Stimulated activated CD8-positive, alpha-beta memory T cell treated with anti-CD3 and anti-CD28 coated beads, Interleukin-7, amount 100 ng/mL, for 1 hour (primary cell): ENCODE measurements around the gene CCDC12.
"Not testable (repeated sequence)": the region's sequence is repeated elsewhere in the genome, so short reads cannot be mapped to it uniquely, and the experiment has no call there.

Source experiments
- DNase-seq, 2 donors: peaks; one replicate each; pipeline ENCODE4 v3.0.0-alpha.2; 2020; ENCODE audit warnings: low read depth in 2 of 2

CCDC12 gene

GRCh38 chr3:46923559-46924350, 52.8 kb downstream of the CCDC12 start:
- DNase-seq = no peak

DNA sequence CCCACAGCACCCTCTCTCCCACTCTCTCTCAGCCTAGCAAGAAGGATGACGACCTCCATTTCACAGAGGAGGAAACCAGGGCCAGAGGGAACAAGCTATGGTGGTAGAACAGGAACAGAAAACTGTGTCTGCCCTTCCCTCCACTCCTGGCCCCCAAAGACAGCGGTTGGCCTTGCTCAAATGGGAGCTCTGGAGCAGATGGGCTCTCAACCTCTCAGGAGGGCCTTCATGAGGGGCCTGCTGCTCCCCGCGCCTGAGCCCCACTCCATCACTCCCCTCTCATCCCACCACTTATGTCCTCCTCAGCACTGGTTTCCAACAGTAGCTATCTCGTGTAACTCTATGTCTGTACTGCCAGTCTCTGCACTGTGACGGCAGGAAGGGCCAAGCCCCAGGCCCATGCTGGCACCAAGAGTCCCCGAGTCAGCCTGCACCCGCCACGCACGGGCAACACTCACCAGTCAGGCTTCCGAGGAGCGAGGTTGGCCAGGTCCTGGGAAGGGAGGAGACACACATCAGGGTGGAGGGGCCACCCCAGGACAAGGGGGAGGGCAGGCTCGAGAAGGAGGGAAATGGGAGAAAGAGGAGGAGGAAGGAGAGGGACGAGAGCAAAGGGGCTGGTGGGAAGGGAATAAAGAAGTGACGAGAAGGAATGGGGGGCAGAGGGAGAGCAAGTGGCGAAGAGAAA, 53.5 kb downstream of the CCDC12 start:
- DNase-seq = no peak

GRCh38 chr3:46922426-46922825, 54.1 kb downstream of the CCDC12 start:
- no peak for DNase-seq

- no peak for DNase-seq
Measured at GRCh38 chr3:46921871-46922271, 54.7 kb downstream of the CCDC12 start.

DNA sequence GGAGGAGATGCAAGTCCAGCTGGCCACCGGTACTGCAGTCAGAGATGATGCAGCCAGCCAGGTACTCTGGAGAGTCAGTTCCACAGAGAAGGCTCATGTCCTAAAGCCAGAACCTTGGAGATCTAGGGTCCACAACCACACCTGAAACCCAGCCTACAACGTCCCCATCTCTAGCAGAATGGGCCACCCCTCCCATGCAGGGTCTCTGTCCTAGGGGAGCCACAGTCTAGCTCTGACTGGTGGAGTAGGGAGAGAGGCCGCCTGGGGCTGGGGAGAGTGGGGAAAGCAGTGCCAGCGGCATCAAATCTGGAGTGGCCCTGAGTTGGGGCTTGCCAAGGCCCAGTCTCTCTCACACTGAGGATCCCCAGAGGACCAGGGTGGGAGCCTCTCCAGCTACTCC, 55.5 kb downstream of the CCDC12 start:
- DNase-seq = no peak

DNA sequence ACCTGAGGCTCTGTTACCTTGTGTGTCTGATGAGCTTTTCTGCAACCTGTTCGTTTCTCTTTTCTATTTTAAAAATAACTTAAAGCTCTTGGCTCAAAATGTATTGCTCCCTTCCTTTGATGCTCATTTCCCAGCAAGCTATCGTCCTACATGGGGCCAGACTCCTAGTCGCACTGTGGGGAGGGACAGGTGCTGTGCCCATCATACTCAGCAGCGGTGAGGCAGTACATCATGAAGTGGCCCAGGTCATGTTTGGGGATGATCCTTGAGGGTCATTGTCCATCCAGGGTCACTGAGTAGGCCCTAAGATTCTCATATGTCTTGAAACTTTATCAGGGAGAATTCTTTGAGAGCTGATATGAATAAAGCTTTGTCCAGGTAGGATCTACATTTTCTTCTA, 57.9 kb downstream of the CCDC12 start:
- no peak for DNase-seq

DNA sequence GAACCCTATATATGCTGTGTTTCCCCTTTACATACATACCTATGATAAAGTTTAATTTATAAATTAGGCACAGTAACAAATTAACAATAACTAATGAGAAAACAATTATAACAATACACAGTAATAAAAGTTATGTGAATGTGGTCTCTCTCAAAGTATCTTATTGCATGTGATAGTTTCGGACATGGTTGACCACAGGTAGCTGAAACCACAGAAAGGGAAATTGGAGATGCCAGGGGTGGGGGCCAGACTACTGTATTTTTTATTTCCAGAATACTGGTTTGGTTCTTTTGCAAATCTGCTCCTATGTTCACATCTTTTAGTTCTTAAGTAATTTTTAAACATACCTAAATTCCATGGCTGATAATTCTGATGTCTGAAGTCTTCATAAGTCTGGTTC, 58.3 kb downstream of the CCDC12 start:
- DNase-seq = no peak

DNA sequence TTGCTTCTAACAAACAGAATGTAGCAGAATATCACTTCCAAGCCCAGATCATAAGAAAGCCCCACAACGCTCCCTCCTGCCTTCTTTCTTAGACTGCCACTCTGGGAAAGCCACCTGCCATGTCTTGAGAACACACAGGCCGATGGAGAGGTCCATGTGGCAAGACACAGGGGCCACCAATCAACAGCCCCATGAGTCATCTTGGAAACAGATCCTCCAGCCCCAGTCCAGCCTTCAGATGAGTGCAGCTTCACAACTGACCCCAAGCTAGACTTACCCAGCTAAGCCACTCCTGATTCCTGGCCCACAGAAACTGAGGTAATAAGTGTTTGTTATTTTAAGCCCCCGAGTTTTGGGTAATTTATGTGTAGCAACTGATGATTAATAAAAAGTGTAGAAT, 59.3 kb downstream of the CCDC12 start:
- DNase-seq = no peak

GRCh38 chr3:46916799-46917198, 59.7 kb downstream of the CCDC12 start:
- DNase-seq = no peak

GRCh38 chr3:46916278-46916677, 60.3 kb downstream of the CCDC12 start:
- DNase-seq = no peak

DNA sequence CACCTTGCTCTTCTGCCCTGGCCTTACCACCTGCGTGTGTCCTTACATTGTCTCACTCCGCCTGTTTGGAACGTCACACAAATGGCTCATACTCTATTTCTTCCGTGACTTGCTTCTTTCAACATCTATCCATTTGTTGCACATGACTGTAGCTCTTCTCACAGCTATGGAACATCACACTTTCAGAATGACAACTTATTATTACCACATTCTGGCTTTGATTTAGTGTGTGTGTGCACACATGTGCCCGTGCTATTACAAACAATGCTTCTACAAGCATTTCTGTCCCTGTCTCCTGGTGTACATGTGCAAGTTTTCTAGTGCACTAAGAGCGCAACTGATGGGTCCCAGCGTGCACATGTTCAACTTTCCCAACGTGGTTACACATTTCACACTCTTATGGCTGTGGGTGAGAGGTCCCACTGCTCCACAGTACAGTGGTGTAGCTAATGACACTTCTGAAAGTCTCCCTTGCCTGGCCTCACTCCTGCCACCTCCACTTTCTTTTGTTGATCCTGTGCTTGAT, 61.2 kb downstream of the CCDC12 start:
- no peak for DNase-seq

- DNase-seq = no peak
Measured at GRCh38 chr3:46914849-46915248, 61.7 kb downstream of the CCDC12 start.

- DNase-seq = no peak
Measured at GRCh38 chr3:46913644-46914043, 62.9 kb downstream of the CCDC12 start.

- DNase-seq = no peak
Measured at GRCh38 chr3:46912986-46913385, 63.6 kb downstream of the CCDC12 start.

GRCh38 chr3:46910914-46911313, 65.6 kb downstream of the CCDC12 start:
- not testable (repeated sequence) for DNase-seq

DNA sequence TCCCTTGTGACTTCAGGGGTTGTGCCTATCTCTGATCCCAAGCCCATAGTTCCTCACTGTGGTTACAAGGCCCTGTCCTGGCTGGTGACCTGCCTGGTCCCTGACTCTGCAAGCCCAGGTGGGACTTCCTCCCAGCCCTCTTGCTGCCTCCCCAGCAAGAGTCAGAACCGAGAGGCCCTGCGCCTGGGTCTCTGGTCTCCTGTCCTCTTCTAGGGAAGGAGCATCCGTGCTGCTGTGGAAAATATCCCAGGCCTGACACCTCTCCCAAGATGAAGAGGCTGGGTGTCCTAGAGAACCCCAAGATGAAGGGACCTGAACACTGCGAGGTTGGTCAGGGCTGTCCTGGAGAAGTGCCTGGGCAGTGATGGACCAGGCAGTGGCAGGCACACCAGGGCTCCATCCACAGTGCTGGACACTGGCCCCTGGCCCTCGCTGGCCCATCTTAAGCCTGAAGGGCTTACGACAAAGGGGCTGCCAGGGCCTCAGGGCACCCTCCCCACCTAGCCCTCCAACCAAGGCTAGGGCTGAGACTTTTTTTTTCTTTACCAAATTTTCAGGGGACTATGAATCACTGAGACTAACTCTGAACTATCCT, 66.3 kb downstream of the CCDC12 start:
- no peak for DNase-seq

GRCh38 chr3:46909535-46910161, 66.9 kb downstream of the CCDC12 start:
- DNase-seq = peak; percentile 53 to 60

DNA sequence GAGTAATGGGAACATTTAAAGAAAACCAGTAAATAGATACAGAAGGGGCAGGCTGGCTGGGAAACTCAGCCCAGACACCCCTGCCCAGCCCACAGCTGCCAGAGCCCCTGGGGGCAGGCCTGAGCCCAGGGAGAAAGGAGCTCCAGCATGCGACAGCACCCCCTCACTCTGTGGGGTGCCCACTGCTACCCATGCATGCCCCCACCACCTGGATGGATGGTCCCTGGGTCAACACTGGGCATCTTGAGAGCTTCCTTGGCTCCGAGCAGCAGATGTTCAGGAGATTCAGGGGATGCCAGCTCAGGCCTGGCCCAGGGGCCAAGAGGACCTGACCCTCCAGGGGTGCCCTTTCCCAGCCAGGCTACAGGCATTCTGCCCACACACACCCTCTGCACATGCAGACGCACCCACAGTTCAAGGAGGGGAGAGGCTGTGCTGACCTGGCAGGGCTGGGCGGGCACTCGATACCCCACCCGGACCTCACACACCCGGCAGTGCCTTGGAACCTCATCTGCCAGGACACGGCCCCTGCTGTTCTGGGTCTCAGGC, 67.5 kb downstream of the CCDC12 start:
- no peak for DNase-seq

GRCh38 chr3:46908294-46908985, 68.1 kb downstream of the CCDC12 start:
- DNase-seq = no peak

DNA sequence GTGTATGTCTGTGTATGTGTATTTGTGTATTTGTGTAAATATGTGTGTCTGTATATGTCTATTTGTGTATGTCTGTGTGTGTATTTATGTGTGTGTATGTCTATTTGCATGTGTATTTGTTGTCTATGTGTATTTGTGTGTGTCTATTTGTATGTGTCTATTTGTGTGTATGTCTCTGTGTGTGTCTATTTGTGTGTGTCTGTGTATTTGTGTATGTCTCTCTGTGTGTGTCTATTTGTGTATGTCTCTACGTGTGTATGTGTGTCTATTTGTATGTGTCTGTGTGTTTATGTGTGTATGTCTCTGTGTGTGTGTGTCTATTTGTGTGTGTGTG, 68.6 kb downstream of the CCDC12 start:
- DNase-seq = no peak

GRCh38 chr3:46907271-46907670, 69.3 kb downstream of the CCDC12 start:
- DNase-seq = no peak
